GM23338 (cell line): ENCODE measurements around the gene UBALD1. TPM values are rescaled to one million over a fixed set of nuclear protein-coding genes. Genes with fewer than 3 reads are reported as not detected.

ENCODE experiments used
- ATAC-seq: fragments of 200-7000 bp; cut with Tn5 transposase; 3 replicates; pipeline ENCODE4 v1.9.1; 2020
- DNase-seq: peaks from one replicate; pipeline ENCODE4 v3.0.0-alpha.2; 2015; ENCODE audit warnings: low spot score
- H2AFZ ChIP-seq: fragments of 200-600 bp; sonication (generic); 2 replicates; pipeline ENCODE4 v1.8.0; 2016; ENCODE audit warnings: antibody characterized with exemption, mild to moderate bottlenecking, moderate library complexity
- H3F3A ChIP-seq: fragments of 200-600 bp; sonication (generic); replicated peaks from 2 replicates; pipeline ENCODE4 v1.8.0; 2017; ENCODE audit warnings: antibody characterized with exemption, mixed run types, low read depth
- H3K27ac ChIP-seq: fragments of 200-600 bp; sonication (generic); 2 replicates; pipeline ENCODE4 v1.6.1; 2016; ENCODE audit warnings: low read depth
- H3K27me3 ChIP-seq: fragments of 200-600 bp; sonication (generic); 2 replicates; pipeline ENCODE4 v1.8.0; 2016; ENCODE audit warnings: mild to moderate bottlenecking, mixed run types, moderate library complexity; ENCODE audit not compliant: insufficient read depth
- H3K36me3 ChIP-seq: fragments of 200-600 bp; sonication (generic); 2 replicates; pipeline ENCODE4 v1.8.0; 2016; ENCODE audit warnings: mild to moderate bottlenecking; ENCODE audit not compliant: insufficient read depth
- H3K4me1 ChIP-seq: fragments of 200-600 bp; sonication (generic); 2 replicates; pipeline ENCODE4 v1.8.0; 2016; ENCODE audit warnings: mild to moderate bottlenecking, moderate library complexity; ENCODE audit not compliant: insufficient read depth
- H3K4me2 ChIP-seq: fragments of 200-600 bp; sonication (generic); 2 replicates; pipeline ENCODE4 v1.7.1; 2017; ENCODE audit warnings: mixed run types
- H3K4me3 ChIP-seq: fragments of 200-600 bp; sonication (generic); 2 replicates; pipeline ENCODE4 v1.6.1; 2016; ENCODE audit warnings: mixed run types
- H3K79me2 ChIP-seq: fragments of 200-600 bp; sonication (generic); replicated peaks from 2 replicates; pipeline ENCODE4 v1.8.0; 2017; ENCODE audit warnings: mild to moderate bottlenecking; ENCODE audit not compliant: insufficient read depth
- H3K9me2 ChIP-seq: fragments of 200-600 bp; sonication (generic); 2 replicates; pipeline ENCODE4 v1.8.0; 2017; ENCODE audit not compliant: insufficient read depth
- H4K20me1 ChIP-seq: fragments of 200-600 bp; sonication (generic); replicated peaks from 2 replicates; pipeline ENCODE4 v1.8.0; 2017; ENCODE audit warnings: mild to moderate bottlenecking; ENCODE audit not compliant: insufficient read depth
- H3K27ac Mint-ChIP-seq: 2 replicates; pipeline ENCODE4 v1.8.0; 2020; ENCODE audit warnings: inconsistent platforms, mild to moderate bottlenecking, moderate library complexity, mixed read lengths
- H3K27me3 Mint-ChIP-seq: 3 replicates; pipeline ENCODE4 v1.8.0; 2022; ENCODE audit warnings: low read depth, mild to moderate bottlenecking, moderate library complexity, mixed read lengths, inconsistent platforms; ENCODE audit not compliant: insufficient read depth, poor library complexity
- H3K36me3 Mint-ChIP-seq: 3 replicates; pipeline ENCODE4 v1.8.0; 2021; ENCODE audit warnings: low read depth, mild to moderate bottlenecking, inconsistent platforms, moderate library complexity, mixed read lengths
- H3K4me1 Mint-ChIP-seq: 3 replicates; pipeline ENCODE4 v1.8.0; 2020; ENCODE audit warnings: mild to moderate bottlenecking, inconsistent platforms, mixed read lengths
- H3K4me3 Mint-ChIP-seq: 3 replicates; pipeline ENCODE4 v1.8.0; 2021; ENCODE audit warnings: moderate library complexity, mild to moderate bottlenecking, inconsistent platforms, mixed read lengths
- H3K9me3 Mint-ChIP-seq: 3 replicates; pipeline ENCODE4 v1.8.0; 2020; ENCODE audit warnings: moderate library complexity, mild to moderate bottlenecking, inconsistent platforms, mixed read lengths
- CREB1 ChIP-seq: fragments of 250-450 bp; sonication (Bioruptor Pico); IDR thresholded peaks from 2 replicates; pipeline ENCODE4 v1.5.0; 2020; ENCODE audit warnings: low read depth, mild to moderate bottlenecking, moderate library complexity
- CTCF ChIP-seq, 2 experiments: fragments of 200-600 bp in 1 of 2; sonication (generic) in 1 of 2; conservative IDR thresholded peaks; 2 replicates each; pipeline versions ENCODE4 v1.5.1 to v1.6.1; 2016 to 2017; ENCODE audit warnings: antibody characterized with exemption in 2 of 2, low read depth in 2 of 2, mild to moderate bottlenecking in 2 of 2, moderate library complexity in 1 of 2
- ETS1 ChIP-seq: IDR thresholded peaks from 2 replicates; pipeline ENCODE4 v1.6.1; 2016; ENCODE audit warnings: antibody characterized with exemption
- EZH2 ChIP-seq: fragments of 200-600 bp; sonication (generic); IDR thresholded peaks from one replicate; pipeline ENCODE4 v1.8.0; 2017; ENCODE audit warnings: antibody characterized with exemption, mild to moderate bottlenecking, low read depth; ENCODE audit not compliant: unreplicated experiment
- EZH2phosphoT487 ChIP-seq: fragments of 200-600 bp; sonication (generic); IDR thresholded peaks from one replicate; pipeline ENCODE4 v1.8.1; 2018; ENCODE audit warnings: antibody characterized with exemption; ENCODE audit not compliant: unreplicated experiment
- JUNB ChIP-seq: IDR thresholded peaks from one replicate; pipeline ENCODE4 v1.6.1; 2016; ENCODE audit warnings: antibody characterized with exemption; ENCODE audit not compliant: unreplicated experiment
- NANOG ChIP-seq: IDR thresholded peaks from 2 replicates; pipeline ENCODE4 v1.6.1; 2016; ENCODE audit warnings: antibody characterized with exemption, borderline replicate concordance
- POLR2AphosphoS5 ChIP-seq: IDR thresholded peaks from 2 replicates; pipeline ENCODE4 v1.6.1; 2016; ENCODE audit warnings: antibody characterized with exemption, low read depth
- REST ChIP-seq: IDR thresholded peaks from one replicate; pipeline ENCODE4 v1.6.1; 2018; ENCODE audit warnings: antibody characterized with exemption; ENCODE audit not compliant: unreplicated experiment
- STAT1 ChIP-seq: IDR thresholded peaks from one replicate; pipeline ENCODE4 v1.6.1; 2016; ENCODE audit warnings: antibody characterized with exemption; ENCODE audit not compliant: unreplicated experiment
- ZNF114 ChIP-seq: fragments of 250-450 bp; sonication (Bioruptor Pico); IDR thresholded peaks from 2 replicates; pipeline ENCODE4 v1.5.0; 2020; ENCODE audit warnings: mild to moderate bottlenecking, moderate library complexity
- ZNF331 ChIP-seq: fragments of 250-450 bp; sonication (Bioruptor Pico); IDR thresholded peaks from 2 replicates; pipeline ENCODE4 v1.5.0; 2020; ENCODE audit warnings: low read depth, mild to moderate bottlenecking, moderate library complexity
- ZNF462 ChIP-seq: fragments of 250-450 bp; sonication (Bioruptor Pico); IDR thresholded peaks from 2 replicates; pipeline ENCODE4 v1.5.0; 2020; ENCODE audit warnings: mild to moderate bottlenecking, moderate library complexity
- polyA plus RNA-seq: library from polyadenylated mRNA; unstranded; fragments of >200 nt; fragmentation: Nextera tagmentation; extraction: Ambion mirVana; gene quantifications from 2 replicates; pipeline ENCODE4 v1.2.1, GENCODE V29; 2016
- total RNA-seq: library from RNA; depleted of rRNA; stranded (reverse); fragments of >200 nt; shearing (Covaris generic); gene quantifications from 2 replicates; pipeline ENCODE4 v1.2.3, GENCODE V29; 2014

The UBALD1 gene
- total and polyA plus RNA-seq, 2 experiments from 2014 or later, result 20.7 to 32.8 TPM

GRCh38 chr16:4593086-4593485 is 21.6 kb downstream of the UBALD1 start:
- H3K4me1 ChIP-seq, result peaks cover 9% of the 10 kb centered on the region
- H2AFZ ChIP-seq, result 0 out of 2 replicates have a peak overlapping the region, but pooled peaks have one; percentile 18
- no peaks in the 10 kb centered on the region for H3K79me2 ChIP-seq
- no peaks in the 10 kb centered on the region for H3K36me3 ChIP-seq
- H3K4me3 Mint-ChIP-seq, result no peak overlapping the region
- peaks cover 16% of the 10 kb centered on the region for H3K4me1 Mint-ChIP-seq
- H3K9me3 Mint-ChIP-seq, result peaks cover 9% of the 10 kb centered on the region
- H3F3A ChIP-seq, result no peaks in the 10 kb centered on the region
- ATAC-seq, result peak; percentile 81
- TF ChIP-seq CTCF (conservative IDR thresholded peaks at IDR 0.05; ENCODE audit: low read depth in 2 of 2) (no peak), ETS1 (no peak), NANOG (no peak), EZH2 (no peak), CREB1 (CRISPR knock-in tag) (no peak), JUNB (no peak), STAT1 (no peak), REST (no peak), ZNF331 (no peak), EZH2phosphoT487 (no peak), POLR2AphosphoS5 (no peak), ZNF114 (CRISPR knock-in tag) (no peak), ZNF462 (CRISPR knock-in tag) (no peak)
- peaks cover 13% of the 10 kb centered on the region; the same call in 2 of the 3 replicates for H3K36me3 Mint-ChIP-seq
- H3K27ac Mint-ChIP-seq, result peak overlapping the region; percentile 75
- peaks cover 14% of the 10 kb centered on the region for H3K27me3 Mint-ChIP-seq
- H4K20me1 ChIP-seq, result no peaks in the 10 kb centered on the region
- peak overlapping the region; percentile 60; the same call in 1 of the 2 replicates for H3K4me2 ChIP-seq
- 0 out of 2 replicates have a peak overlapping the region, but pooled peaks have one; percentile 21 for H3K4me3 ChIP-seq
- no peaks in the 10 kb centered on the region for H3K27me3 ChIP-seq
- DNase-seq, result peak; percentile 68
- H3K9me2 ChIP-seq, result no peaks in the 10 kb centered on the region
- H3K27ac ChIP-seq, result no peak overlapping the region
